Esophagus muscularis mucosa (tissue), 3 donors: ENCODE measurements around the gene PTPRD.

ENCODE experiments used
- POLR2A ChIP-seq: fragments of 450-650 bp; IDR thresholded peaks from one replicate; pipeline ENCODE4 v1.6.1; 2017; ENCODE audit warnings: antibody characterized with exemption, moderate library complexity, mild to moderate bottlenecking, low read depth
- TF ChIP-seq, protein P1 (sequence below), 3 experiments: fragments of 200-600 bp in 2 of 3; fragments of 450-650 bp in 1 of 3; sonication (generic) in 2 of 3; IDR thresholded peaks; one replicate each; pipeline ENCODE4 v1.5.1; 2017 to 2019; ENCODE audit warnings: antibody characterized with exemption in 3 of 3, mild to moderate bottlenecking in 2 of 3, moderate library complexity in 1 of 3

- no peak for TF ChIP-seq POLR2A
- TF ChIP-seq, protein P1, sequence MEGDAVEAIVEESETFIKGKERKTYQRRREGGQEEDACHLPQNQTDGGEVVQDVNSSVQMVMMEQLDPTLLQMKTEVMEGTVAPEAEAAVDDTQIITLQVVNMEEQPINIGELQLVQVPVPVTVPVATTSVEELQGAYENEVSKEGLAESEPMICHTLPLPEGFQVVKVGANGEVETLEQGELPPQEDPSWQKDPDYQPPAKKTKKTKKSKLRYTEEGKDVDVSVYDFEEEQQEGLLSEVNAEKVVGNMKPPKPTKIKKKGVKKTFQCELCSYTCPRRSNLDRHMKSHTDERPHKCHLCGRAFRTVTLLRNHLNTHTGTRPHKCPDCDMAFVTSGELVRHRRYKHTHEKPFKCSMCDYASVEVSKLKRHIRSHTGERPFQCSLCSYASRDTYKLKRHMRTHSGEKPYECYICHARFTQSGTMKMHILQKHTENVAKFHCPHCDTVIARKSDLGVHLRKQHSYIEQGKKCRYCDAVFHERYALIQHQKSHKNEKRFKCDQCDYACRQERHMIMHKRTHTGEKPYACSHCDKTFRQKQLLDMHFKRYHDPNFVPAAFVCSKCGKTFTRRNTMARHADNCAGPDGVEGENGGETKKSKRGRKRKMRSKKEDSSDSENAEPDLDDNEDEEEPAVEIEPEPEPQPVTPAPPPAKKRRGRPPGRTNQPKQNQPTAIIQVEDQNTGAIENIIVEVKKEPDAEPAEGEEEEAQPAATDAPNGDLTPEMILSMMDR (IDR thresholded peaks at IDR 0.05): no peak
Measured at GRCh38 chr9:8860086-8860485, 1752.7 kb downstream of the PTPRD start.
